GM12865 (cell line): Measurements from ENCODE around the gene PTPRK.

ENCODE experiments used
- DNase-seq: peaks from one replicate; pipeline ENCODE4 v3.0.0; 2010; ENCODE audit warnings: low read depth
- H3K4me3 ChIP-seq: 2 replicates; pipeline ENCODE4 v1.5.1; 2011; ENCODE audit warnings: mild to moderate bottlenecking, low read depth, low read length, control low read depth
- TF ChIP-seq, protein P1 (sequence below): IDR thresholded peaks from 2 replicates; pipeline ENCODE4 v1.5.1; 2011; ENCODE audit warnings: low read length, control low read depth, low read depth, inconsistent platforms; ENCODE audit not compliant: insufficient read depth; ENCODE audit errors: missing control alignments

Gene PTPRK

DNA sequence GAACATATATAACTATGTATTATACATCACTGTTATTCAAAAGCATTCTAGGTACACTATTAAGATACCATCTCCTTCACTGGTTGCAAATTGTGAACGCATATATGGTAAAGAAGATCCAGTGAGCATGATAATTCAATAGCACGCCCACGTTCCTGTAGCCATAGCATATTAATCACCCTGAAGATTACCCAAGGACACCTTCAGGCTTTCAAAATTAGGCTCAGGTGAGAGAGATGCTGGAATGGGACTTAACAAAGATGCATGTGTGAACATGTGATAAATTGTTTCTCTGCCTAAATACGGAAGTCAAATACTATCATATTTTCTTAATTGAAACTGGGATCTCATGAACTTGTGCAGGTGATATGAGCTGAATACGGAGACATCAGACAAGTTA is 303.5 kb downstream of the PTPRK start:
- H3K4me3 ChIP-seq = no peak overlapping the region
- no peak for DNase-seq
- TF ChIP-seq, protein P1, sequence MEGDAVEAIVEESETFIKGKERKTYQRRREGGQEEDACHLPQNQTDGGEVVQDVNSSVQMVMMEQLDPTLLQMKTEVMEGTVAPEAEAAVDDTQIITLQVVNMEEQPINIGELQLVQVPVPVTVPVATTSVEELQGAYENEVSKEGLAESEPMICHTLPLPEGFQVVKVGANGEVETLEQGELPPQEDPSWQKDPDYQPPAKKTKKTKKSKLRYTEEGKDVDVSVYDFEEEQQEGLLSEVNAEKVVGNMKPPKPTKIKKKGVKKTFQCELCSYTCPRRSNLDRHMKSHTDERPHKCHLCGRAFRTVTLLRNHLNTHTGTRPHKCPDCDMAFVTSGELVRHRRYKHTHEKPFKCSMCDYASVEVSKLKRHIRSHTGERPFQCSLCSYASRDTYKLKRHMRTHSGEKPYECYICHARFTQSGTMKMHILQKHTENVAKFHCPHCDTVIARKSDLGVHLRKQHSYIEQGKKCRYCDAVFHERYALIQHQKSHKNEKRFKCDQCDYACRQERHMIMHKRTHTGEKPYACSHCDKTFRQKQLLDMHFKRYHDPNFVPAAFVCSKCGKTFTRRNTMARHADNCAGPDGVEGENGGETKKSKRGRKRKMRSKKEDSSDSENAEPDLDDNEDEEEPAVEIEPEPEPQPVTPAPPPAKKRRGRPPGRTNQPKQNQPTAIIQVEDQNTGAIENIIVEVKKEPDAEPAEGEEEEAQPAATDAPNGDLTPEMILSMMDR = no peak

DNA sequence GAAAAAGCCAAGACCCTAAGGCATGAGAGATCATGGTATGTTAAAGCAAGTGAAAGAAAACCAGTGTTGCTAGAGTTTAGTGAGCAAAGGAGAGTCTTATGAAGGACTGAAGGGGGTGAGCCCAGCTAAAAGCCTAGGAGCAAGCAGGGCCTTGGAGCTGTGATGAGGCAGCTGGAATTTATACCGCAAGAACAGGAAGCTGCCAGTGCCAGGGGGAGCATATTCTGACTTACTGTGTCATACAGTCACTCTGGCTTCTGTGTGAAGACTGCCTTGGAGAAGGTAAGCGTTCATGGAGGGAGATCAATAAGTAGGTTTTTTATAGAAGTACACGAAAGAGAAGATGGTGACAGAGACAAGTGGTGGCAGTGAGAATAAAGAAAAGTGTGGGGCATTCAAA is 310.6 kb downstream of the PTPRK start:
- DNase-seq = no peak
- H3K4me3 ChIP-seq = no peak overlapping the region
- TF ChIP-seq, protein P1 = no peak

DNA sequence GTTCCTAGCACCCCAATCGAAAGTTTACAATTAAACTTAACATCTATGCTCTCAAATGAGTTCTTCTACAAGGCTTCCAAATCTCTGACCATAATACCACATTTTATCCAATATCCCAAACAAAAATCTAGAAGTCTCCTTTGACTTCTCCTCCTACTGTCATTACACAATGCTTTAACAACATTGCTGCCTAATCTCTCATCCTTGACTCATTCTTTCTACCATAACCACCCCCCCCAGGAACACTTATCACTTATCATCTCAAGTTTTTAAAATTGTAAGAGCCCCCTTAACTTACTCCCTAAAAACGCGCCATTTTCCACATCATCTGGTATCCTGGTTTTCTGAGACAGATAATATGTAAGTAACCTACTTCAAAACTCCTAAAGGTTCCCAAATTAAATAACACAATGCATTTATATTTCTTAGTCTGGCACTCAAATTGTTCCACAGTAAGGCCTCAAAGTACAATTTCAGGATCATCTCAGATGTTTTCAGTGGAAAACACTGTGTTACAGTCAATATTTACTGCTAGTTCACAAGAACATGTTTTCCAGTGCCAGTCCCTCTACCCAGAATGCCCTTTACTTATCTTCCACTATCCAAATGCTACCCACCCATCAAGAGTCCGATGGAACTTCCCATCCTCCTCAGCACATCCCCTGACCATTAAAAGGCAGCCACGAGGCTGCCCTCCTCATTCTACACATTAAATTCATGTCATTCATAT is 311.4 kb downstream of the PTPRK start:
- TF ChIP-seq, protein P1 = no peak
- no peak overlapping the region for H3K4me3 ChIP-seq
- no peak for DNase-seq

DNA sequence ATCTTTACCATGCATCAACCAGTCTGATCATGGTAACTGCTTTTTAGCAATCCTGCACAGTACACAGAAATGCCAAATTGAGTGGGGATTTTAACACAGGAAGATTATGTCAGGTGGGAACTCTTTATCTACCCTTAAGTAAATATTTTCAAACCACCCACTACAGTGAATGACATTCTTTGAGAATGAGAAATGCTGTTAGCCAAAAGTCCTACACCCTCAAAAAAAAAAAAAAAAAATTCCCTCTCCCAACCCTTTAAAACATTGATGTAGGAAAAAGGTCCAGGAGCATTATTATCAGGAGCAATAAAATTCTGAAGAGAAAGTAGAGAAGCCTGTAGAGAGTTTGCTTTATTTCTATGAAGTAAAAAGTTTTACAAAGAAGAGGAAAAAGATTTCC is 312.3 kb downstream of the PTPRK start:
- no peak for DNase-seq
- TF ChIP-seq, protein P1 = no peak
- no peak overlapping the region for H3K4me3 ChIP-seq

DNA sequence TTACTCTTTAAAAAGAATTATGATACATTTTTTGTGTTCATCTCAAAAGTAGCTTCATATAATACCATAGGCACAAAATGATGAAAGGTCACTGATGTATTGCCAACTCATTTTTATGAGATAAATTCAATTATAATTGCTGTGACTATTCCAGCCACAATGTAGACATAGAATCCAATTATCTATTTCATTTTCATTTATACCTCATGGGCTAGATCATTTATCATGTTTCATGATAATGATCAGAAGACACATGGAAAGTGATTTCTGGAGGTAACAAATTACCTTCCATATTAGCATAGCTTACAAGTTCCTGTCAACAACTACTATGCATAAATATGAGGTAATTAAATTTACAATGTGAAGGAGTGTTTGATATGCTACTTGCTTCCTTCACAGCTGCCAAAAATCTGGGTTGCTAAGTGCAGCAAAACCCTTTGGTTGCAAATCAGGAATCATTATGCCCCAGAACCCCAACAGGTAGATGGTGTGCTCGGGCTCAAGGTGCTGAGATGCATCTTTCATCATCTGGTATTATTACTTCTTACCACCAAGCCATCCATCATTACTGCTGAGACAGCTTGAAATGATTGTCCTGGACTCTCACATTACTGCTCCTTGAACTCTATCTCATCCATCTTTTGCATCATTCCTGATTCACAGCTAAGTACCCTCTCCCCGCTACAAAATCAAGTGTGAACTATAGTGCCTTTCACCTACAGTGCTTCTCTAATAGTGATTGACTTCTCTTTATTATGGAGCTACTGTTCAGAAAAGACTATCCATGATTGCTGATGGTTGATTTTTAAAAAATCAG is 313.6 kb downstream of the PTPRK start:
- no peak for DNase-seq

DNA sequence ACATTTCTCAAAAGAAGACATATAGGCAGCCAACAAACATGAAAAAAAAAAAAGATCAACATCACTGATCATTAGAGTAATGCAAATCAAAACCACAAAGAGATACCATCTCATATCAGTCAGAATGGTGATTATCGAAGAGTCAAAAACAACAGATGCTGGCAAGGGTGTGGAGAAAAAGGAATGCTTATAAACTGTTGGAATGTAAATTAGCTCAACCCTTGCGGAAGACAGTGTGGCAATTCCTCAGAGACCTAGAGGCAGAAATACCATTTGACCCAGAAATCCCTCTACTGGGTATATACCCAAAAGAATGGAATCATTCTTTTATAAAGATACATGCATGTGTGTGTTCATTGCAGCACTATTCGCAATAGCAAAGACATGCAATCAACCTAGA is 315.8 kb downstream of the PTPRK start:
- TF ChIP-seq, protein P1 = no peak
- no peak overlapping the region for H3K4me3 ChIP-seq
- DNase-seq = no peak

More for the DNA sequence above, 313.6 kb downstream of the PTPRK start:
- H3K4me3 ChIP-seq = no peak overlapping the region
- TF ChIP-seq, protein P1 = no peak
